ENCODE results near the gene CERS6.
"Not testable (repeated sequence)": the region's sequence is repeated elsewhere in the genome, so short reads cannot be mapped to it uniquely, and the experiment has no call there.

Gene CERS6

GRCh38 chr2:168455645-168456520 lies at the start of gene CERS6:
Gene CERS6 (plus strand): TSS chr2:168456272. CDS start chr2:168456449, 177 bp downstream.
- peak; percentile 83 to 86 for DNase-seq (ENCODE audit: low read depth in 2 of 2)

- DNase-seq (ENCODE audit: low read depth in 2 of 2) = not testable (repeated sequence)
Measured at GRCh38 chr2:168412301-168412700, 43.8 kb upstream of the CERS6 start.

- DNase-seq (ENCODE audit: low read depth in 2 of 2) = not testable (repeated sequence)
Measured at GRCh38 chr2:168413101-168413500, 43.0 kb upstream of the CERS6 start.

- DNase-seq (ENCODE audit: low read depth in 2 of 2) = no peak
Measured at GRCh38 chr2:168416555-168416954, 39.5 kb upstream of the CERS6 start.

- DNase-seq (ENCODE audit: low read depth in 2 of 2) = no peak
Measured at GRCh38 chr2:168422584-168422983, 33.5 kb upstream of the CERS6 start.

- DNase-seq (ENCODE audit: low read depth in 2 of 2) = no peak
Measured at GRCh38 chr2:168424112-168424951, 31.7 kb upstream of the CERS6 start.

- no peak for DNase-seq (ENCODE audit: low read depth in 2 of 2)
Measured at GRCh38 chr2:168424971-168425370, 31.1 kb upstream of the CERS6 start.

- DNase-seq (ENCODE audit: low read depth in 2 of 2) = no peak
Measured at GRCh38 chr2:168426861-168427260, 29.2 kb upstream of the CERS6 start.

- no peak for DNase-seq (ENCODE audit: low read depth in 2 of 2)
Measured at GRCh38 chr2:168427451-168427850, 28.6 kb upstream of the CERS6 start.

- DNase-seq (ENCODE audit: low read depth in 2 of 2) = no peak
Measured at GRCh38 chr2:168428431-168428830, 27.6 kb upstream of the CERS6 start.

GRCh38 chr2:168429988-168430387 lies 26.1 kb upstream of the CERS6 start:
- DNase-seq (ENCODE audit: low read depth in 2 of 2) = no peak

GRCh38 chr2:168430431-168430830 lies 25.6 kb upstream of the CERS6 start:
- no peak for DNase-seq (ENCODE audit: low read depth in 2 of 2)

- DNase-seq (ENCODE audit: low read depth in 2 of 2) = no peak
Measured at GRCh38 chr2:168431301-168432024, 24.6 kb upstream of the CERS6 start.

- no peak for DNase-seq (ENCODE audit: low read depth in 2 of 2)
Measured at GRCh38 chr2:168432100-168432499, 24.0 kb upstream of the CERS6 start.

GRCh38 chr2:168432565-168433186 lies 23.4 kb upstream of the CERS6 start:
- DNase-seq (ENCODE audit: low read depth in 2 of 2) = peak in 1 of 2 donors; percentile 38

- DNase-seq (ENCODE audit: low read depth in 2 of 2) = no peak
Measured at GRCh38 chr2:168433527-168433926, 22.5 kb upstream of the CERS6 start.

- no peak for DNase-seq (ENCODE audit: low read depth in 2 of 2)
Measured at GRCh38 chr2:168434146-168434545, 21.9 kb upstream of the CERS6 start.

GRCh38 chr2:168436840-168437239 lies 19.2 kb upstream of the CERS6 start:
- no peak for DNase-seq (ENCODE audit: low read depth in 2 of 2)

GRCh38 chr2:168438553-168438952 lies 17.5 kb upstream of the CERS6 start:
- no peak for DNase-seq (ENCODE audit: low read depth in 2 of 2)

- DNase-seq (ENCODE audit: low read depth in 2 of 2) = no peak
Measured at GRCh38 chr2:168439536-168439935, 16.5 kb upstream of the CERS6 start.

GRCh38 chr2:168441214-168441872 lies 14.7 kb upstream of the CERS6 start:
- DNase-seq (ENCODE audit: low read depth in 2 of 2) = no peak

All from stimulated activated CD4-positive, alpha-beta T cell treated with anti-CD3 and anti-CD28 coated beads, Interleukin-15, amount 100 ng/mL, for 48 hours (primary cell).